Measurements from ENCODE around the gene ETV3L.

The ETV3L gene

GRCh38 chr1:157112186-157112867, 12.7 kb upstream of the ETV3L start:
- DNase-seq (ENCODE audit: low read depth, low spot score) = no peak
- no peak overlapping the region for H3K27ac ChIP-seq
- H3K4me3 ChIP-seq = no peak overlapping the region
- H3K9me3 ChIP-seq (ENCODE audit: low read depth, low read length) = no peaks in the 10 kb centered on the region
- TF ChIP-seq POLR2AphosphoS5 (IDR thresholded peaks at IDR 0.05; ENCODE audit: borderline replicate concordance, low read depth, low read length) (no peak), EZH2 (IDR thresholded peaks at IDR 0.05) (no peak), FOXP2 (optimal IDR thresholded peaks at IDR 0.05; ENCODE audit: control extremely low read depth, extremely low read length, insufficient read depth) (no peak)
- H3K36me3 ChIP-seq (ENCODE audit: insufficient read depth, low read length) = no peaks in the 10 kb centered on the region
- H3K9ac ChIP-seq (ENCODE audit: insufficient read length) = no peak overlapping the region

GRCh38 chr1:157111396-157112165, 12.0 kb upstream of the ETV3L start:
- no peak for DNase-seq (ENCODE audit: low read depth, low spot score)
- Histone ChIP-seq H3K9me3 (ENCODE audit: low read depth, low read length) (no peaks in the 10 kb centered on the region), H3K36me3 (ENCODE audit: insufficient read depth, low read length) (no peaks in the 10 kb centered on the region), H3K27ac (no peak overlapping the region), H3K9ac (ENCODE audit: insufficient read length) (no peak overlapping the region), H3K4me3 (no peak overlapping the region)
- TF ChIP-seq FOXP2 (optimal IDR thresholded peaks at IDR 0.05; ENCODE audit: control extremely low read depth, extremely low read length, insufficient read depth) = no peak
- no peak for TF ChIP-seq POLR2AphosphoS5 (IDR thresholded peaks at IDR 0.05; ENCODE audit: borderline replicate concordance, low read depth, low read length)
- TF ChIP-seq EZH2 (IDR thresholded peaks at IDR 0.05) = no peak

GRCh38 chr1:157110686-157111085, 11.1 kb upstream of the ETV3L start:
- H3K9ac ChIP-seq (ENCODE audit: insufficient read length) = no peak overlapping the region
- H3K4me3 ChIP-seq = no peak overlapping the region
- no peaks in the 10 kb centered on the region for H3K9me3 ChIP-seq (ENCODE audit: low read depth, low read length)
- no peak for DNase-seq (ENCODE audit: low read depth, low spot score)
- TF ChIP-seq POLR2AphosphoS5 (IDR thresholded peaks at IDR 0.05; ENCODE audit: borderline replicate concordance, low read depth, low read length) = no peak
- no peak for TF ChIP-seq FOXP2 (optimal IDR thresholded peaks at IDR 0.05; ENCODE audit: control extremely low read depth, extremely low read length, insufficient read depth)
- no peak for TF ChIP-seq EZH2 (IDR thresholded peaks at IDR 0.05)
- H3K27ac ChIP-seq = no peak overlapping the region
- no peaks in the 10 kb centered on the region for H3K36me3 ChIP-seq (ENCODE audit: insufficient read depth, low read length)

- H3K9ac ChIP-seq (ENCODE audit: insufficient read length) = no peak overlapping the region
- no peak for TF ChIP-seq POLR2AphosphoS5 (IDR thresholded peaks at IDR 0.05; ENCODE audit: borderline replicate concordance, low read depth, low read length)
- no peak for TF ChIP-seq FOXP2 (optimal IDR thresholded peaks at IDR 0.05; ENCODE audit: control extremely low read depth, extremely low read length, insufficient read depth)
- TF ChIP-seq EZH2 (IDR thresholded peaks at IDR 0.05) = no peak
- no peak overlapping the region for H3K27ac ChIP-seq
- no peaks in the 10 kb centered on the region for H3K36me3 ChIP-seq (ENCODE audit: insufficient read depth, low read length)
- H3K4me3 ChIP-seq = no peak overlapping the region
- no peaks in the 10 kb centered on the region for H3K9me3 ChIP-seq (ENCODE audit: low read depth, low read length)
- no peak for DNase-seq (ENCODE audit: low read depth, low spot score)
Observed at GRCh38 chr1:157110003-157110402, 10.4 kb upstream of the ETV3L start.

- TF ChIP-seq FOXP2 (optimal IDR thresholded peaks at IDR 0.05; ENCODE audit: control extremely low read depth, extremely low read length, insufficient read depth) (no peak), POLR2AphosphoS5 (IDR thresholded peaks at IDR 0.05; ENCODE audit: borderline replicate concordance, low read depth, low read length) (no peak), EZH2 (IDR thresholded peaks at IDR 0.05) (no peak)
- Histone ChIP-seq H3K4me3 (no peak overlapping the region), H3K27ac (no peak overlapping the region), H3K9me3 (ENCODE audit: low read depth, low read length) (no peaks in the 10 kb centered on the region), H3K36me3 (ENCODE audit: insufficient read depth, low read length) (no peaks in the 10 kb centered on the region), H3K9ac (ENCODE audit: insufficient read length) (no peak overlapping the region)
- no peak for DNase-seq (ENCODE audit: low read depth, low spot score)
Observed at GRCh38 chr1:157108448-157108847, 8.8 kb upstream of the ETV3L start.

GRCh38 chr1:157107702-157108101, 8.1 kb upstream of the ETV3L start:
- DNase-seq (ENCODE audit: low read depth, low spot score) = no peak
- TF ChIP-seq POLR2AphosphoS5 (IDR thresholded peaks at IDR 0.05; ENCODE audit: borderline replicate concordance, low read depth, low read length) = no peak
- TF ChIP-seq EZH2 (IDR thresholded peaks at IDR 0.05) = no peak
- no peak for TF ChIP-seq FOXP2 (optimal IDR thresholded peaks at IDR 0.05; ENCODE audit: control extremely low read depth, extremely low read length, insufficient read depth)
- Histone ChIP-seq H3K9me3 (ENCODE audit: low read depth, low read length) (no peaks in the 10 kb centered on the region), H3K36me3 (ENCODE audit: insufficient read depth, low read length) (no peaks in the 10 kb centered on the region), H3K9ac (ENCODE audit: insufficient read length) (no peak overlapping the region), H3K4me3 (no peak overlapping the region), H3K27ac (no peak overlapping the region)

GRCh38 chr1:157106813-157107189, 7.2 kb upstream of the ETV3L start:
- DNase-seq (ENCODE audit: low read depth, low spot score) = no peak
- Histone ChIP-seq H3K4me3 (no peak overlapping the region), H3K27ac (no peak overlapping the region), H3K36me3 (ENCODE audit: insufficient read depth, low read length) (no peaks in the 10 kb centered on the region), H3K9ac (ENCODE audit: insufficient read length) (no peak overlapping the region), H3K9me3 (ENCODE audit: low read depth, low read length) (no peaks in the 10 kb centered on the region)
- no peak for TF ChIP-seq EZH2 (IDR thresholded peaks at IDR 0.05)
- TF ChIP-seq FOXP2 (optimal IDR thresholded peaks at IDR 0.05; ENCODE audit: control extremely low read depth, extremely low read length, insufficient read depth) = no peak
- TF ChIP-seq POLR2AphosphoS5 (IDR thresholded peaks at IDR 0.05; ENCODE audit: borderline replicate concordance, low read depth, low read length) = no peak

GRCh38 chr1:157105988-157106812, 6.6 kb upstream of the ETV3L start:
- Histone ChIP-seq H3K4me3 (no peak overlapping the region), H3K9ac (ENCODE audit: insufficient read length) (no peak overlapping the region), H3K27ac (no peak overlapping the region), H3K36me3 (ENCODE audit: insufficient read depth, low read length) (no peaks in the 10 kb centered on the region), H3K9me3 (ENCODE audit: low read depth, low read length) (no peaks in the 10 kb centered on the region)
- no peak for DNase-seq (ENCODE audit: low read depth, low spot score)
- TF ChIP-seq EZH2 (IDR thresholded peaks at IDR 0.05) (no peak), POLR2AphosphoS5 (IDR thresholded peaks at IDR 0.05; ENCODE audit: borderline replicate concordance, low read depth, low read length) (no peak), FOXP2 (optimal IDR thresholded peaks at IDR 0.05; ENCODE audit: control extremely low read depth, extremely low read length, insufficient read depth) (no peak)
